Measurements from ENCODE around the gene TRABD2B.

GRCh38 chr1:47883963-47884362, 113.2 kb downstream of the TRABD2B start:
- TF ChIP-seq POLR2AphosphoS5 (IDR thresholded peaks at IDR 0.05; ENCODE audit: low read depth, low read length) (no peak), REST (IDR thresholded peaks at IDR 0.05; ENCODE audit: insufficient read depth in 1 of 2, low read depth in 2 of 2, low read length in 2 of 2) (no peak), SIN3A (IDR thresholded peaks at IDR 0.05; ENCODE audit: borderline replicate concordance, insufficient read depth, low read length) (no peak)

Data from PFSK-1 (cell line).